Mucosa of stomach (tissue), 1 donor: ENCODE measurements around the gene PAXIP1.

ENCODE experiments used
- H3K27me3 ChIP-seq: one replicate; pipeline ENCODE4 v1.7.0; 2013; ENCODE audit warnings: mild to moderate bottlenecking, low read length; ENCODE audit not compliant: control insufficient read depth, insufficient read depth
- H3K36me3 ChIP-seq: one replicate; pipeline ENCODE4 v1.7.0; 2013; ENCODE audit warnings: low read length; ENCODE audit not compliant: control insufficient read depth, insufficient read depth
- H3K4me1 ChIP-seq: one replicate; pipeline ENCODE4 v1.7.0; 2013; ENCODE audit warnings: mild to moderate bottlenecking, low read length; ENCODE audit not compliant: control insufficient read depth, insufficient read depth
- H3K4me3 ChIP-seq: one replicate; pipeline ENCODE4 v1.7.0; 2013; ENCODE audit warnings: low read length
- H3K9ac ChIP-seq: one replicate; pipeline ENCODE4 v1.7.0; 2013; ENCODE audit warnings: mild to moderate bottlenecking, low read length, moderate library complexity
- H3K9me3 ChIP-seq: one replicate; pipeline ENCODE4 v1.7.0; 2013; ENCODE audit warnings: mild to moderate bottlenecking, low read length, moderate library complexity; ENCODE audit not compliant: control insufficient read depth
- donor health status: Pancreatic carcinoma.

The PAXIP1 gene

DNA sequence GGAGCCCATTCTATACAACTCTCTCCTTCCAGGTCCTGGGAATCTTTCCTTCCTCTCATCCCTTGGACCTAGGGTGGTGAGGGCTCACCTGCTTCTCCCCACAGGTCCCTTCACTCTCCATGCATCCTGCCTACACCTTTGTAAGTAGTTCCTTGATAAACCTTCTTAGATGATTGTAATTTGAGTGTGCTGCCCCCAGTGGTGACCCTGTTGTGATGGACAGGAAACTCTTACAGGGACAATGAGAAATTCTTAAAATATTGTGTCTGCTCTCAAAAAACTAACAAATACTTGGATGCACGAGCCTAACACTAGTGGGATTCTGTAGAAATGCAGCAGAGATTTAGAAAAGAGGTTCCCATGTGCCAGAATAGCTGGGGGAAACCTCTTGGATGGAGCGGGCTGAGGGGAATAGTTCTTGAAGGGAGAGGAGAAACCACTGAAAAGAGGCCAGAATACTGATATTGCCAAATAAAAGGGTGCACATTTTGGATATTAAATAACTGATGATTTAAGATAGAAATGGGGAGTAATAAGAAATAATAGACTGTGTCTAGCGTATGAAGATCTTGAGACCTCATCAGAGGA is 6.7 kb upstream of the PAXIP1 start:
- H3K4me1 ChIP-seq = no peaks in the 10 kb centered on the region
- H3K9ac ChIP-seq = no peak overlapping the region
- no peaks in the 10 kb centered on the region for H3K36me3 ChIP-seq
- H3K27me3 ChIP-seq = no peaks in the 10 kb centered on the region
- H3K9me3 ChIP-seq = no peaks in the 10 kb centered on the region
- H3K4me3 ChIP-seq = no peak overlapping the region

DNA sequence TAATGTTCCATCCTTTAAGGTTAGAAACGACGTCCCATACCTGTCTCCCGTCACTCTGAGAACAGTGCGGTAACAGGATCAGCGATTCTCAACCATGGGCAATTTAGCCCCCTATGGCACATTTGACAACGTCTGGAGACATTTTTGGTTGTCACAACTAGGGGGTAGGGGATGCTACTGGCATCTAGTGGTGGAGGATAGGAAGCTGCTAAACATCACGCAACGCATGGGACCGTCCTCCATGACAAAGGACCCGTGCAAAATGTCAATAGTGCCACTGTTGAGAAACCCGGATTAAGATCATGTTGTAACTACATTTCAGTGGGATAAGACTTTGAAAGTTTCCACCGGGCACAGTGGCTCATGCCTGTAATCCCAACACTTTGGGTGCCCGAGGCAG is 5.0 kb upstream of the PAXIP1 start:
- Histone ChIP-seq H3K4me3 (no peak overlapping the region), H3K9me3 (no peaks in the 10 kb centered on the region), H3K4me1 (no peaks in the 10 kb centered on the region), H3K27me3 (no peaks in the 10 kb centered on the region), H3K36me3 (no peaks in the 10 kb centered on the region), H3K9ac (no peak overlapping the region)

- Histone ChIP-seq H3K36me3 (no peaks in the 10 kb centered on the region), H3K9ac (peak overlapping the region; percentile 86), H3K9me3 (no peaks in the 10 kb centered on the region), H3K27me3 (no peaks in the 10 kb centered on the region), H3K4me3 (peak overlapping the region; percentile 80), H3K4me1 (no peaks in the 10 kb centered on the region)
These were observed 671 bp upstream of the PAXIP1 start for GRCh38 chr7:155003376-155004214.

DNA sequence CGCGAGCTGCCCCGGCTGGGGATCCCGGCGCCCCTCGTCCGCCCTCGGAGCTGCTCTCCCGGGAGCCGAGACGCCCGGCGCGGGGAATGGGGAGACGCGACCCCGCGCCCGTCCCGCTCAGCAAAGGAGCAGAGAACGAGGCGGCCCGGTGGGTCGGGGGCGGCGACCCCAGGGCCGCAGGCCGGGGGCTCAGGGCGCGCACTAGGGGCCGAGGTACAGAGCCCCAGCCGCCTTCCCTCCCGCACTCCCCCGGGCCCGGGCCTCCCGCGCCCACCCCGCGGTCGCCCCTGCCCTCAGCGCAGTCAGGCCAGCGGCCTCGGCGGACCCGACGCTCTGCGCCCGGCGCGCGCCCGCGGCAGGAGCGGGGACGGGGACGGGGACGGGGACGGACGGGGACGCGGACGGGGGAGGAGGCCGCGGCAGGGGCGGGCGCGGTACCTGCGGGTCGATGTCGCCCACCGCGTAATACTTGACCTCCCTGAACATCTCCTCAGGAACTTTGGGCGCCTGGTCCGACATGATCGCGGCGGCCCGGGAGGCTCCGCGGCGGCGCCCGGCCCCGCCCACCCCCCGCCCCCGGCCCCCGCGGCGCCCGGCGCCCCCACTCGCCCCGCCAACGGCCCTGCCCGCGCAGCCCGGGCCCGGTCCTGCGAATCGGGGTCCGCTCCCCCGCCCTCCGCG is 373 bp downstream of the PAXIP1 start:
- peak overlapping the region; percentile 59 for H3K9ac ChIP-seq

DNA sequence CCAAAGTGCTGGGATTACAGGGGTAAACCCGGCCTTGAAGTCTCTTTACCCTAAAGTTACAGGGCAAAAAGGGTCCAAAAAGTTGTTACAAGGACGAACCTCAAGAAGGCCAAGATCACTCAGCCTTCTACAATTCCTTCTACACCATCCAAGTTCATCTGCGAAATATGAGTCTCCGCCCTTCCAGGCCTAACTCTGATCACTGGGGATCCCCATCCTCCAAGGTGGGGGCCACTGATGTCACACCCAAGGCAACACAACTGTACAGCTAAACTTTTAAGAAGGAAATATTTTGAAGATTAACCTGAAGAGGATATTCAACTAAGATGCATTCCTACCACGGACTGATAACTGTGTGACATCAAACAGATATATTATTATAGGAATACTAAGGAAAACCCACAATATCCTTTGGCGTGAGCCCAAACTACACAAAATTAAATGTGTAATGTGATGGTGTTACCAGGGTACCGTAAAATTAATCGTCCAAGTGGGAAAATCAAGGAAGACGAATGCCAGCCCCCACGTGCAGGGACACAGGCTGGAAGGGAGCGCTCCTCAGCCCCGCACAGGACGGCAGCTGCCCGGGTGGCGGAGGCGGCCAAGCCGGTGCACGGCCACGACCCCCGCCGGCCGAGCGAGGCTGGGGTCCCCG is 1.0 kb downstream of the PAXIP1 start:
- Histone ChIP-seq H3K27me3 (no peaks in the 10 kb centered on the region), H3K4me1 (no peaks in the 10 kb centered on the region), H3K9me3 (no peaks in the 10 kb centered on the region), H3K36me3 (no peaks in the 10 kb centered on the region), H3K9ac (peak overlapping the region; percentile 59), H3K4me3 (no peak overlapping the region)

More for the DNA sequence above, 373 bp downstream of the PAXIP1 start:
- no peaks in the 10 kb centered on the region for H3K9me3 ChIP-seq
- no peaks in the 10 kb centered on the region for H3K4me1 ChIP-seq
- H3K4me3 ChIP-seq = no peak overlapping the region
- H3K27me3 ChIP-seq = no peaks in the 10 kb centered on the region
- H3K36me3 ChIP-seq = no peaks in the 10 kb centered on the region

DNA sequence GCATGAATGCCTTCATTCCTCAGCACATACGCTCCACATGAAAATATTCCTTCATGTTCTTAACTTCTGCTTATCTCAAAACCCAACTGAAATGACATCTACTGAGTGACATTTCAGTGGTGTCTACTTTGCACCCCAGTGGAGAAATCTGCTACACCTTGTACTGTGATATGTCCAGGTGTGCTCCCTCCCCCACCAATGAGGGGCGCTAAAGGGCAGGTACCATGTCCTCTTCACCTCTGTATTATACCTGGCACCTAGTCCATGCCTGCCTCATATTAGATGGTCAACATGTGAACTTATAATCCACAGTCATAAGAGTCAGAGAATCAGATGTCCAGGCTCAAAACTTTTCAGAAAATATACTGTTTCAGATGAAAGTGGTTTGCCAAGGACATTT is 2.1 kb downstream of the PAXIP1 start:
- Histone ChIP-seq H3K9me3 (no peaks in the 10 kb centered on the region), H3K9ac (no peak overlapping the region), H3K4me1 (no peaks in the 10 kb centered on the region), H3K4me3 (no peak overlapping the region), H3K36me3 (no peaks in the 10 kb centered on the region), H3K27me3 (no peaks in the 10 kb centered on the region)

- H3K36me3 ChIP-seq = no peaks in the 10 kb centered on the region
- H3K27me3 ChIP-seq = no peaks in the 10 kb centered on the region
- H3K4me3 ChIP-seq = no peak overlapping the region
- H3K4me1 ChIP-seq = no peaks in the 10 kb centered on the region
- no peak overlapping the region for H3K9ac ChIP-seq
- no peaks in the 10 kb centered on the region for H3K9me3 ChIP-seq
These were observed 4.4 kb downstream of the PAXIP1 start for GRCh38 chr7:154998481-154998880.

DNA sequence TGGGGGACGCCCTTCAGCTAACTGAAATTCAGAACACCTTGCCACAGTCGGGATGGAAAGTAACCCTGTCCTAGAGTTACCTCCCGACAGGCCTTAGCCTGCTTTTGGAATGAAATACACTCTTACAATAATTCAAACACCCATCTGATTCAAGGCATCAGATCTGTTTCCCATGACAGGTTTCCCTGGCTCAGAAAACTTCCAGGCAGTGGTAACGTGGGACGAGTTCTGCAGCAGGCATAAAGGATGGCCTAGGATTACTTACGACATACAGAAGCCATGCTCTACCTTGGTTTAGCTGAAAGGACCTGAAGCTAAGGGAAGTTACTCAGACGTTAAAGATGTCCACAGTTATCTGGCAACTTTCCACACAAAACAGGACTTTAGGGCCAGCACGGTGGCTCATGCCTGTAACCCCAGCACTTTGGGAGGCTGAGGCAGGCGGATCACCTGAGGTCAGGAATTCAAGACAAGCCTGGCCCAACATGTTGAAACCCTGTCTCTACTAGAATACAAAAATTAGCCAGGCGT is 5.0 kb downstream of the PAXIP1 start:
- Histone ChIP-seq H3K4me3 (no peak overlapping the region), H3K36me3 (no peaks in the 10 kb centered on the region), H3K4me1 (no peaks in the 10 kb centered on the region), H3K9ac (no peak overlapping the region), H3K27me3 (no peaks in the 10 kb centered on the region), H3K9me3 (no peaks in the 10 kb centered on the region)

- H3K27me3 ChIP-seq = no peaks in the 10 kb centered on the region
- H3K36me3 ChIP-seq = no peaks in the 10 kb centered on the region
- no peak overlapping the region for H3K4me3 ChIP-seq
- H3K9me3 ChIP-seq = no peaks in the 10 kb centered on the region
- no peaks in the 10 kb centered on the region for H3K4me1 ChIP-seq
- H3K9ac ChIP-seq = no peak overlapping the region
These were observed 6.2 kb downstream of the PAXIP1 start for GRCh38 chr7:154996756-154997155.

DNA sequence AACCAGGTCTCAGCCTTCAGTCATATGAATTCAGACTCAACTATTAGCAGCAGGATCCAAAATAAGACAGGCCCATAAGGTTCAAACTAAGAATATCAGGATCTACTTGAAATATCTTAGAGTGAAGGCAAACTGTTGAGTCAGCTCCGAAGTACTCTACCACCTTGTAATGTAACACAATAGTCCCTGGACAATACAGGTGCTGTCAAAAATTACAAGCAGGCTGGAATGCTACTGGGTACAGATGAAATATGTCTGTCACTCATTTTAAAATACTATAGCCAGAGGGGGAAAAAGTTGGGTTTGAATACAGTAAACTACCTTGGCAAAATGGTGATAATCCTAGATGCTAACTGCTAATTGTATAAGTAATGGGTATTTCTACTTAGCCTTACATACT is 6.8 kb downstream of the PAXIP1 start:
- Histone ChIP-seq H3K27me3 (no peaks in the 10 kb centered on the region), H3K4me1 (no peaks in the 10 kb centered on the region), H3K4me3 (no peak overlapping the region), H3K36me3 (no peaks in the 10 kb centered on the region), H3K9ac (no peak overlapping the region), H3K9me3 (no peaks in the 10 kb centered on the region)

GRCh38 chr7:154994996-154995395 is 7.9 kb downstream of the PAXIP1 start:
- Histone ChIP-seq H3K4me3 (no peak overlapping the region), H3K4me1 (no peaks in the 10 kb centered on the region), H3K27me3 (no peaks in the 10 kb centered on the region), H3K36me3 (no peaks in the 10 kb centered on the region), H3K9ac (no peak overlapping the region), H3K9me3 (no peaks in the 10 kb centered on the region)
